ENCODE data around the gene CT45A5.
"Not testable (repeated sequence)": the region's sequence is repeated elsewhere in the genome, so short reads cannot be mapped to it uniquely, and the experiment has no call there.

Gene CT45A5, protein sequence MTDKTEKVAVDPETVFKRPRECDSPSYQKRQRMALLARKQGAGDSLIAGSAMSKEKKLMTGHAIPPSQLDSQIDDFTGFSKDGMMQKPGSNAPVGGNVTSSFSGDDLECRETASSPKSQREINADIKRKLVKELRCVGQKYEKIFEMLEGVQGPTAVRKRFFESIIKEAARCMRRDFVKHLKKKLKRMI

DNA sequence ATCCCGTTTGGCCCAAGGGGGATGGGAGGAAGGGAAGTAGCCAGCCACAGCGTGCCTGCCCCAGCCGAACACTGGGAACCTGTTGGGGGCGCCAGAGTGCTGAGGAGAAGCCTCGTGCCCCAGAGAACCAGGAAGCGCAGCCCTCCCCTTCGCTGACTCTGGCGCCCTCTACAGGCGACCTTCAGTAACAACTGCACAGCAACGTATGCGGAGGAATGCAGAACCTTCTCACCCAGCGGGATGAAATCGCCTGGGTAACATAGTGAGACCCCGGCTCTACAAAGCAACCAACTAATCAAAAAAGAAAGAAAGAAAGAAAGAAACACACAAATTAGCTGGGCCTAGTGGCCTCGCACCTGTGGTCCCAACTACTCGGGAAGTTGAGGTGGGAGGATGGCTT is at the start of gene CT45A5:
Gene CT45A5 (minus strand): TSS at position 101 of the 400 bp plus-strand sequence. CDS start 3,774 bp downstream, outside the sequence.
- not testable (repeated sequence) for H3K9ac ChIP-seq (ENCODE audit: low read depth in 1 of 2, low read length in 2 of 2); H3K4me3 ChIP-seq (ENCODE audit: low read depth in 1 of 2, low read length in 2 of 2); H3K9me3 ChIP-seq (ENCODE audit: control insufficient read depth in 1 of 2, low read length in 2 of 2); H3K36me3 ChIP-seq (ENCODE audit: control insufficient read depth in 1 of 2, insufficient read depth in 2 of 2, low read length in 2 of 2); H3K4me1 ChIP-seq (ENCODE audit: control insufficient read depth in 1 of 2, insufficient read depth in 2 of 2, low read length in 2 of 2); H3K27ac ChIP-seq (ENCODE audit: low read depth, low read length); H3K27me3 ChIP-seq (ENCODE audit: control insufficient read depth in 1 of 2, insufficient read depth in 2 of 2, low read length in 2 of 2)

DNA sequence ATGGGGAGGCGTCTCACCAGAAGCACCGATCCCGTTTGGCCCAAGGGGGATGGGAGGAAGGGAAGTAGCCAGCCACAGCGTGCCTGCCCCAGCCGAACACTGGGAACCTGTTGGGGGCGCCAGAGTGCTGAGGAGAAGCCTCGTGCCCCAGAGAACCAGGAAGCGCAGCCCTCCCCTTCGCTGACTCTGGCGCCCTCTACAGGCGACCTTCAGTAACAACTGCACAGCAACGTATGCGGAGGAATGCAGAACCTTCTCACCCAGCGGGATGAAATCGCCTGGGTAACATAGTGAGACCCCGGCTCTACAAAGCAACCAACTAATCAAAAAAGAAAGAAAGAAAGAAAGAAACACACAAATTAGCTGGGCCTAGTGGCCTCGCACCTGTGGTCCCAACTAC is 34.6 kb upstream of the CT45A5 start, which contains the start of gene CT45A2:
Gene CT45A2 (minus strand): TSS at position 101 of the 400 bp plus-strand sequence. CDS start 3,747 bp downstream, outside the sequence.
- H3K4me1 ChIP-seq (ENCODE audit: control insufficient read depth in 1 of 2, insufficient read depth in 2 of 2, low read length in 2 of 2); H3K36me3 ChIP-seq (ENCODE audit: control insufficient read depth in 1 of 2, insufficient read depth in 2 of 2, low read length in 2 of 2); H3K9me3 ChIP-seq (ENCODE audit: control insufficient read depth in 1 of 2, low read length in 2 of 2); H3K27ac ChIP-seq (ENCODE audit: low read depth, low read length); H3K9ac ChIP-seq (ENCODE audit: low read depth in 1 of 2, low read length in 2 of 2); H3K4me3 ChIP-seq (ENCODE audit: low read depth in 1 of 2, low read length in 2 of 2); H3K27me3 ChIP-seq (ENCODE audit: control insufficient read depth in 1 of 2, insufficient read depth in 2 of 2, low read length in 2 of 2): not testable (repeated sequence)

DNA sequence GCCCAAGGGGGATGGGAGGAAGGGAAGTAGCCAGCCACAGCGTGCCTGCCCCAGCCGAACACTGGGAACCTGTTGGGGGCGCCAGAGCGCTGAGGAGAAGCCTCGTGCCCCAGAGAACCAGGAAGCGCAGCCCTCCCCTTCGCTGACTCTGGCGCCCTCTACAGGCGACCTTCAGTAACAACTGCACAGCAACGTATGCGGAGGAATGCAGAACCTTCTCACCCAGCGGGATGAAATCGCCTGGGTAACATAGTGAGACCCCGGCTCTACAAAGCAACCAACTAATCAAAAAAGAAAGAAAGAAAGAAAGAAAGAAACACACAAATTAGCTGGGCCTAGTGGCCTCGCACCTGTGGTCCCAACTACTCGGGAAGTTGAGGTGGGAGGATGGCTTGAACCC is 17.4 kb upstream of the CT45A5 start, which contains the start of gene CT45A6:
Gene CT45A6 (minus strand): TSS at position 101 of the 400 bp plus-strand sequence. CDS start 3,794 bp downstream, outside the sequence.
- not testable (repeated sequence) for H3K9me3 ChIP-seq (ENCODE audit: control insufficient read depth in 1 of 2, low read length in 2 of 2); H3K4me3 ChIP-seq (ENCODE audit: low read depth in 1 of 2, low read length in 2 of 2)

DNA sequence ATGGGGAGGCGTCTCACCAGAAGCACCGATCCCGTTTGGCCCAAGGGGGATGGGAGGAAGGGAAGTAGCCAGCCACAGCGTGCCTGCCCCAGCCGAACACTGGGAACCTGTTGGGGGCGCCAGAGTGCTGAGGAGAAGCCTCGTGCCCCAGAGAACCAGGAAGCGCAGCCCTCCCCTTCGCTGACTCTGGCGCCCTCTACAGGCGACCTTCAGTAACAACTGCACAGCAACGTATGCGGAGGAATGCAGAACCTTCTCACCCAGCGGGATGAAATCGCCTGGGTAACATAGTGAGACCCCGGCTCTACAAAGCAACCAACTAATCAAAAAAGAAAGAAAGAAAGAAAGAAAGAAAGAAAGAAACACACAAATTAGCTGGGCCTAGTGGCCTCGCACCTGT is 17.2 kb downstream of the CT45A5 start, which contains the start of gene CT45A3:
Gene CT45A3 (minus strand): TSS at position 101 of the 400 bp plus-strand sequence. CDS start 3,747 bp downstream, outside the sequence.
- not testable (repeated sequence) for H3K36me3 ChIP-seq (ENCODE audit: control insufficient read depth in 1 of 2, insufficient read depth in 2 of 2, low read length in 2 of 2); H3K4me1 ChIP-seq (ENCODE audit: control insufficient read depth in 1 of 2, insufficient read depth in 2 of 2, low read length in 2 of 2); H3K9ac ChIP-seq (ENCODE audit: low read depth in 1 of 2, low read length in 2 of 2); H3K4me3 ChIP-seq (ENCODE audit: low read depth in 1 of 2, low read length in 2 of 2); H3K9me3 ChIP-seq (ENCODE audit: control insufficient read depth in 1 of 2, low read length in 2 of 2); H3K27ac ChIP-seq (ENCODE audit: low read depth, low read length); H3K27me3 ChIP-seq (ENCODE audit: control insufficient read depth in 1 of 2, insufficient read depth in 2 of 2, low read length in 2 of 2)

More for the DNA sequence above, 17.4 kb upstream of the CT45A5 start, which contains the start of gene CT45A6:
- not testable (repeated sequence) for H3K27me3 ChIP-seq (ENCODE audit: control insufficient read depth in 1 of 2, insufficient read depth in 2 of 2, low read length in 2 of 2); H3K36me3 ChIP-seq (ENCODE audit: control insufficient read depth in 1 of 2, insufficient read depth in 2 of 2, low read length in 2 of 2); H3K27ac ChIP-seq (ENCODE audit: low read depth, low read length); H3K9ac ChIP-seq (ENCODE audit: low read depth in 1 of 2, low read length in 2 of 2); H3K4me1 ChIP-seq (ENCODE audit: control insufficient read depth in 1 of 2, insufficient read depth in 2 of 2, low read length in 2 of 2)

DNA sequence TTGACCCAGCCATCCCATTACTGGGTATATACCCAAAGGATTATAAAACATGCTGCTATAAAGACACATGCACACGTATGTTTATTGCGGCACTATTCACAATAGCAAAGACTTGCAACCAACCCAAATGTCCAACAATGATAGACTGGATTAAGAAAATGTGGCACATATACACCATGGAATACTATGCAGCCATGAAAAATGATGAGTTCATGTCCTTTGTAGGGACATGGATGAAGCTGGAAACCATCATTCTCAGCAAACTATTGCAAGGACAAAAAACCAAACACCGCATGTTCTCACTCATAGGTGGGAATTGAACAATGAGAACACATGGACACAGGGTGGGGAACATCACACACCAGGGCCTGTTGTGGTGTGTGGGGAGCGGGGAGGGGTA is 40.6 kb downstream of the CT45A5 start:
- not testable (repeated sequence) for H3K27ac ChIP-seq (ENCODE audit: low read depth, low read length); H3K27me3 ChIP-seq (ENCODE audit: control insufficient read depth in 1 of 2, insufficient read depth in 2 of 2, low read length in 2 of 2); H3K4me3 ChIP-seq (ENCODE audit: low read depth in 1 of 2, low read length in 2 of 2); H3K4me1 ChIP-seq (ENCODE audit: control insufficient read depth in 1 of 2, insufficient read depth in 2 of 2, low read length in 2 of 2); H3K9me3 ChIP-seq (ENCODE audit: control insufficient read depth in 1 of 2, low read length in 2 of 2); H3K36me3 ChIP-seq (ENCODE audit: control insufficient read depth in 1 of 2, insufficient read depth in 2 of 2, low read length in 2 of 2); H3K9ac ChIP-seq (ENCODE audit: low read depth in 1 of 2, low read length in 2 of 2)

DNA sequence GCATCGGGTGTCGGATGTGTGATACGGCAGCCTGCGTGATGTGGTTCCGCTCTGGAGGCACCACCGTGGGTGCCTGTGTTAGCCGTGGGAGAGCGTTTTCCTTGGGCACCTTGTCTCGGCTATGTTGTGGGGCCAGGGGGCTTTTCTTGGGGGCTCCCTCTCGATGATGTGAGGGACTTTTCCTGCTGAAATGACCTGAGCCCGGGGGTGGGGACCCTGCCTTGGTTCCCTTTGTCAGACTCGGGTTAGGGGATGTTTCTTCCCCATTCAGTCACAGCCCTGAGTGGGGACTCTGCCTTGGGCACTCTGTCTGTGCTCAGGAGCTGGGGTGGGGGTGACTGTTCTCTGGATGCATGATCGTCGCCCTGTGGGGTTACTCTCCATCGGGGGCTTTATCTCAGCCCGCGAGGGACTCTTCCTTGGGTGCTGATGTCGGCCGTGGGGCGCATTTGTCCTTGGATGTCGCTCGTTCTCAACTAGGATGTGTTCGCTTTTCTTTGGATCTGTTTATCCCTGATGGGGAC is 44.0 kb downstream of the CT45A5 start:
- Histone ChIP-seq H3K4me1 (ENCODE audit: control insufficient read depth in 1 of 2, insufficient read depth in 2 of 2, low read length in 2 of 2) (no peaks in the 10 kb centered on the region), H3K27me3 (ENCODE audit: control insufficient read depth in 1 of 2, insufficient read depth in 2 of 2, low read length in 2 of 2) (no peaks in the 10 kb centered on the region), H3K9ac (ENCODE audit: low read depth in 1 of 2, low read length in 2 of 2) (no peak overlapping the region), H3K4me3 (ENCODE audit: low read depth in 1 of 2, low read length in 2 of 2) (no peak overlapping the region), H3K27ac (ENCODE audit: low read depth, low read length) (no peak overlapping the region), H3K36me3 (ENCODE audit: control insufficient read depth in 1 of 2, insufficient read depth in 2 of 2, low read length in 2 of 2) (no peaks in the 10 kb centered on the region), H3K9me3 (ENCODE audit: control insufficient read depth in 1 of 2, low read length in 2 of 2) (no peaks in the 10 kb centered on the region)

DNA sequence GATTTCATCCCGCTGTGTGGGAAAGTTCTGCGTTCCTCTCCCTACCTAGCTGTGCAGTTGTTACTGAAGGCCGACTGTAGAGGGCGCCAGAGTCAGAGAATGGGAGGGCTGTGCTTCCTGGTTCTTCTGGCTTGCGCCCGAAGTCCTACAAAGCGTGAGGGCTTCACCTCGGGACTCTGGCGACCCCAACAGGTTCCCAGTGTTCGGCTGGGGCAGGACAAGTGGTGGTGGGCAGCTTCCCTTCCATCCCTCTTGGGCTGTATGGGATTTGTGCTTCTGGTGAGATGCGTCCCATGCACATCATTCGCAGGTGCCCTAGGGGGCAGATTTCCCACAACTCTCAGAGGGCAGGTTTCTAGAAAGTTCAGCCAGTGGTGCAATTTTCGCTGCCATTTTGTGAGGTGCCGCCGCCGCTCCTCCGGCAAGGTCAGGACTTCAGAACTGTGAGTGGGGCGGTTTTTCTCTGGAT is 44.6 kb downstream of the CT45A5 start:
- Histone ChIP-seq H3K4me3 (ENCODE audit: low read depth in 1 of 2, low read length in 2 of 2) (no peak overlapping the region), H3K27ac (ENCODE audit: low read depth, low read length) (no peak overlapping the region), H3K9me3 (ENCODE audit: control insufficient read depth in 1 of 2, low read length in 2 of 2) (no peaks in the 10 kb centered on the region), H3K27me3 (ENCODE audit: control insufficient read depth in 1 of 2, insufficient read depth in 2 of 2, low read length in 2 of 2) (no peaks in the 10 kb centered on the region), H3K9ac (ENCODE audit: low read depth in 1 of 2, low read length in 2 of 2) (no peak overlapping the region), H3K4me1 (ENCODE audit: control insufficient read depth in 1 of 2, insufficient read depth in 2 of 2, low read length in 2 of 2) (no peaks in the 10 kb centered on the region), H3K36me3 (ENCODE audit: control insufficient read depth in 1 of 2, insufficient read depth in 2 of 2, low read length in 2 of 2) (no peaks in the 10 kb centered on the region)

DNA sequence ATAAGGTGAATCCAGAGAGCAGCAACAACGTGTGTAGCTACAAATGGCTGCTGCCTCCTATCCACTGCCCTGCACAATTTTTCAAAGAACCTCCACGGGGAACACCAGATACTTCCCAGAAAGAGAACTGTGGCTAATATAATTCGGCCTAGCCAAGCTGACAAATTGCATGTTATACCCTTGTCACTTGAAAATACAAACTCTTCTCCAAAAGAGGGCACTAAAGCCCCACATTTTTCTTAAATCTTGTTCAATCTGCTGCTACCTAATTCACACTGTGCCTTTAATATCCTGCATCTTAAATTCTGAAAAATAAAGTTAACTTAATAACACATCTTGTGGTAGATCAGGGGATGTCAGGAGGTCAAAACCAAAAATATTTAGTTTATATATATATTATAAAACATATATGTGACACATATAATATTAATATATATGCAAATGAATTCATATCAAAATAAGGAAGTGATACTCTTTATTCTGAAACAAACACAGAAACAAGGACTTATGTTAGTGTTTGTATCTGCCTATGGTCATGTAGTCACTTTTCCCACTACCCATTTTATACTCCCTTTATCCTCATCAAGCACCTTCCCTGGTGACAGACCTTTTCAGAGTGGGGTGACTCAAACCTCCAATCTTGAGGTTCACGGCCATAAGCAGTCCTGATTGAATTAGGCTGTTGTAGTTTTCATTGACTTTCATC is 47.8 kb downstream of the CT45A5 start:
- Histone ChIP-seq H3K9me3 (ENCODE audit: control insufficient read depth in 1 of 2, low read length in 2 of 2) (no peaks in the 10 kb centered on the region), H3K27me3 (ENCODE audit: control insufficient read depth in 1 of 2, insufficient read depth in 2 of 2, low read length in 2 of 2) (no peaks in the 10 kb centered on the region), H3K9ac (ENCODE audit: low read depth in 1 of 2, low read length in 2 of 2) (no peak overlapping the region), H3K4me3 (ENCODE audit: low read depth in 1 of 2, low read length in 2 of 2) (no peak overlapping the region), H3K27ac (ENCODE audit: low read depth, low read length) (no peak overlapping the region), H3K4me1 (ENCODE audit: control insufficient read depth in 1 of 2, insufficient read depth in 2 of 2, low read length in 2 of 2) (no peaks in the 10 kb centered on the region), H3K36me3 (ENCODE audit: control insufficient read depth in 1 of 2, insufficient read depth in 2 of 2, low read length in 2 of 2) (no peaks in the 10 kb centered on the region)

DNA sequence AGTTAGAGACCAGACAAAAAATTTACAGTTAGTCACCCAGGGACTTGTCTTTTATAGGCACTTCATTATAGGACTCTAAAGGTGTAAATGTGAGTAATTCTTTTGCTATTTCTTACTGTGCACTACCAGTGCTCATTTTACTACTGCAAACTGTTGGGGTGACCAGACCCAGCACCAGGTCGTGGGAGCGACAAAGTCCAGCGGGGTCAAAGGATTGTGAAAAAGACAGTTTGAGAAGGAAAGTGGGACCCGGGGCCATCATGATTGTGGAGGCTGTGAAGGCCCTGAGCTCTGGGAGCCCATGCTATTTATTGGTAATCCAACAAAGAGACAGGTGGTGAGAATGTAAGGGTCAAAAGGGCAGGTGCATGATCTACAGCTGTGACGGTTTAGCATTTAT is 50.6 kb downstream of the CT45A5 start:
- H3K9ac ChIP-seq (ENCODE audit: low read depth in 1 of 2, low read length in 2 of 2); H3K4me3 ChIP-seq (ENCODE audit: low read depth in 1 of 2, low read length in 2 of 2); H3K27ac ChIP-seq (ENCODE audit: low read depth, low read length): not testable (repeated sequence)

More for the DNA sequence above, 50.6 kb downstream of the CT45A5 start:
- not testable (repeated sequence) for H3K36me3 ChIP-seq (ENCODE audit: control insufficient read depth in 1 of 2, insufficient read depth in 2 of 2, low read length in 2 of 2); H3K4me1 ChIP-seq (ENCODE audit: control insufficient read depth in 1 of 2, insufficient read depth in 2 of 2, low read length in 2 of 2); H3K9me3 ChIP-seq (ENCODE audit: control insufficient read depth in 1 of 2, low read length in 2 of 2); H3K27me3 ChIP-seq (ENCODE audit: control insufficient read depth in 1 of 2, insufficient read depth in 2 of 2, low read length in 2 of 2)

Data from duodenal mucosa (tissue), 2 donors.